ENCODE measurements around the gene NOL3. TPM values are rescaled to one million over a fixed set of nuclear protein-coding genes. Genes with fewer than 3 reads are reported as not detected.

NOL3 gene
- total and polyA plus RNA-seq, 2 donors (not counting 3 experiments of a cell fraction or from before 2014, with no cell fraction given), result 16.0 to 19.4 TPM

DNA sequence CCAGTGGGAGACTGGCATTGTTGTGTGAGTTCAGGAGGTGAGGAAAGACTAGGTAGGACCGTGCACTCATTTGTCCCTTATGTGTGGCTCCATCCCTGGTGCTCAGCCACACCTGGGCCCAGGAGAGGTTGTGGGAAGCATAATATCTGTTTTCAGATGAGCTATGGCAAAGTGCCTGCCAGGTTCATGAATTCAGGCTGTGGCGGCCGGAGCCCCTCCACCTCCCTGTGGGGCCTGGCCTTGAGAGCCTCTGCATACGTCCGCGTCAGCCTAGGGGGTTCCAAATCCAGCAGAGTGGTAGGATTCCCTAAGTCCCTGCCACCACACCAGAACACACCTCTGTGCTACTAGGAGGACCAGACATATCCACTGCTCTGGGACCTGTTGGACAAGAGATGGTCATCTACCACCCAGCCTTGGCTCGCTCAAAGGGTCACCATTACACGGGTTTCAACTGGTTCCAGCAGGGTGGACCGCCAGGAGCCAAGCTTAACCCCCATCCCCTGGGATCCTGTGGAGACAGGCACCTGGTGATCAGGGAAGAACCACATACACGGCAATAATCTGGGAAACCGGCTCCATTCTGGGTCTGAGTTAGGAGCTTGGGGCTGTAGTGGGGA lies 21.6 kb upstream of the NOL3 start:
- H3K27ac ChIP-seq (ENCODE audit: insufficient read depth, low read depth, low read length), result no peak overlapping the region
- no peak overlapping the region for H3K4me2 ChIP-seq (ENCODE audit: insufficient read depth, low read length)
- CTCF ChIA-PET, result interaction anchor here (1.0 to 1.5 kb wide), 3 partner anchors 36 to 131 kb away, joined by 3 to 6 read pairs (median 4); no protein-coding TSS in a partner anchor
- intact Hi-C loops (cut with micrococcal nuclease) (no loop called here), dilution Hi-C loops (cut with MboI; ENCODE audit: extremely low pct_ligation_motif_present, low sequenced_read_pairs) (no loop called here)
- no peak overlapping the region for H2AFZ ChIP-seq (ENCODE audit: low read depth, low read length)
- no peak overlapping the region for H3K4me3 ChIP-seq (replicated peaks in 1 of 3; ENCODE audit: insufficient read depth in 1 of 3, low read depth in 1 of 3, low read length in 3 of 3)
- FAIRE-seq, result no peak
- TF ChIP-seq, protein P1, sequence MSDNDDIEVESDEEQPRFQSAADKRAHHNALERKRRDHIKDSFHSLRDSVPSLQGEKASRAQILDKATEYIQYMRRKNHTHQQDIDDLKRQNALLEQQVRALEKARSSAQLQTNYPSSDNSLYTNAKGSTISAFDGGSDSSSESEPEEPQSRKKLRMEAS (IDR thresholded peaks at IDR 0.05; ENCODE audit: insufficient read depth, insufficient read length), result no peak
- TF ChIP-seq FOS (IDR thresholded peaks at IDR 0.05; ENCODE audit: borderline replicate concordance, insufficient read depth, low read length) (no peak), POLR2A (IDR thresholded peaks at IDR 0.05; ENCODE audit: low read depth, low read length) (no peak), MYC (IDR thresholded peaks at IDR 0.05; ENCODE audit: low read depth, low read length) (no peak), EZH2 (IDR thresholded peaks at IDR 0.05; ENCODE audit: borderline replicate concordance, low read depth, low read length, severe bottlenecking) (no peak), JUN (IDR thresholded peaks at IDR 0.05; ENCODE audit: borderline replicate concordance, insufficient read depth, insufficient read length, low read depth) (no peak), POLR2AphosphoS5 (IDR thresholded peaks at IDR 0.05; ENCODE audit: insufficient read depth, low read depth, low read length) (no peak), GATA2 (IDR thresholded peaks at IDR 0.05; ENCODE audit: insufficient read depth, insufficient read length, low read depth, low read length) (no peak)
- TF ChIP-seq, protein P2, sequence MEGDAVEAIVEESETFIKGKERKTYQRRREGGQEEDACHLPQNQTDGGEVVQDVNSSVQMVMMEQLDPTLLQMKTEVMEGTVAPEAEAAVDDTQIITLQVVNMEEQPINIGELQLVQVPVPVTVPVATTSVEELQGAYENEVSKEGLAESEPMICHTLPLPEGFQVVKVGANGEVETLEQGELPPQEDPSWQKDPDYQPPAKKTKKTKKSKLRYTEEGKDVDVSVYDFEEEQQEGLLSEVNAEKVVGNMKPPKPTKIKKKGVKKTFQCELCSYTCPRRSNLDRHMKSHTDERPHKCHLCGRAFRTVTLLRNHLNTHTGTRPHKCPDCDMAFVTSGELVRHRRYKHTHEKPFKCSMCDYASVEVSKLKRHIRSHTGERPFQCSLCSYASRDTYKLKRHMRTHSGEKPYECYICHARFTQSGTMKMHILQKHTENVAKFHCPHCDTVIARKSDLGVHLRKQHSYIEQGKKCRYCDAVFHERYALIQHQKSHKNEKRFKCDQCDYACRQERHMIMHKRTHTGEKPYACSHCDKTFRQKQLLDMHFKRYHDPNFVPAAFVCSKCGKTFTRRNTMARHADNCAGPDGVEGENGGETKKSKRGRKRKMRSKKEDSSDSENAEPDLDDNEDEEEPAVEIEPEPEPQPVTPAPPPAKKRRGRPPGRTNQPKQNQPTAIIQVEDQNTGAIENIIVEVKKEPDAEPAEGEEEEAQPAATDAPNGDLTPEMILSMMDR (IDR thresholded peaks at IDR 0.05; ENCODE audit: extremely low read depth in 1 of 2, insufficient read depth in 1 of 2, low read depth in 1 of 2, low read length in 2 of 2), result no peak
- peaks cover 0 to 5% of the 10 kb centered on the region in 2 experiments for H3K27me3 ChIP-seq (ENCODE audit: control insufficient read depth in 2 of 2, insufficient read depth in 2 of 2, low read length in 2 of 2)
- H4K20me1 ChIP-seq (replicated peaks; ENCODE audit: control insufficient read depth, extremely low read depth, insufficient read depth, low read length), result no peaks in the 10 kb centered on the region
- H3K9me1 ChIP-seq (replicated peaks; ENCODE audit: control insufficient read depth, extremely low read depth, insufficient read depth, low read length), result no peaks in the 10 kb centered on the region
- H3K9me3 ChIP-seq (replicated peaks; ENCODE audit: control insufficient read depth, insufficient read depth, low read length), result no peaks in the 10 kb centered on the region
- peaks cover 3% of the 10 kb centered on the region for H3K4me1 ChIP-seq (ENCODE audit: control insufficient read depth, extremely low read depth, insufficient read depth, low read length)
- H3K36me3 ChIP-seq (ENCODE audit: control insufficient read depth in 2 of 2, extremely low read depth in 1 of 2, insufficient read depth in 2 of 2, low read length in 2 of 2), result peaks cover 2 to 33% of the 10 kb centered on the region in 2 experiments
- no TSS peak for BruUV-seq (replicated peaks)
- no peaks in the 10 kb centered on the region for H3K79me2 ChIP-seq (ENCODE audit: control insufficient read depth, insufficient read depth, low read length)
- no peak for DNase-seq (ENCODE audit: low read depth, low spot score)
- no peak overlapping the region for H3K9ac ChIP-seq (replicated peaks; ENCODE audit: extremely low read depth, insufficient read depth, low read length)
- POLR2A ChIA-PET, result no interaction called here
